HuH-7 (cell line): ENCODE measurements around the gene SLC43A1.

ENCODE experiments used
- DNase-seq: peaks from one replicate; pipeline ENCODE4 v3.0.0; 2011; ENCODE audit warnings: low spot score

Gene SLC43A1

DNA sequence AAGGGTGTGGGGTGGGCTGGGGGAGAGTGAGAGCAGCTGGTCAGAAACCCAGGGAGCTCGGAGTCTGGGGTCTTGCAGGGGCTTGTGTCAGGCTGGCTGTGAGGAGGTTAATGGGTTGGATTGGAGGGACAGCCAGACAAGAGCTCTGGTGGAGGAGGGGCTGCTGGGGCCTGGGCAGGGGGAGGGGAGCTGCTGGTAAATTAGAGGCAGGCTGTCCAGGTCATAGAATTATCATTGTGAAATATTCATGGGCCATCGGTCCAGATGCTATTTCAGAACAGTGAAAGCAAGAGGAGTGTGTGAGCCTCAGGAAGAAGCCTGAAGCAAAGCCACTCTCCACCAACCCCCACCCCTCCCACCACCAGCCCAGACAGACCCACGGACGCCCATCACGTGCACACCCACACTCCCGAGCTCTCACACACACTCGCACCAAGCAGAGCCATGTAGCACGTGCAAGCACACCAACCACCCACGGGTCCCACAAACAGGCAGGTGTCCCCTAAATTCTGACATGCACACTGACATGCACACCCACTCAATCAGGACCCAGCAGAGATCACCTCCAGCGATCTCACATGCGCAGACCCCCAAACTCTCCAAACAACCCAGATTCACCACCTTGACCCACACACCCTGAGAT, 36.4 kb downstream of the SLC43A1 start:
- no peak for DNase-seq

- DNase-seq = no peak
Measured at GRCh38 chr11:57477507-57478189, 37.9 kb downstream of the SLC43A1 start.

DNA sequence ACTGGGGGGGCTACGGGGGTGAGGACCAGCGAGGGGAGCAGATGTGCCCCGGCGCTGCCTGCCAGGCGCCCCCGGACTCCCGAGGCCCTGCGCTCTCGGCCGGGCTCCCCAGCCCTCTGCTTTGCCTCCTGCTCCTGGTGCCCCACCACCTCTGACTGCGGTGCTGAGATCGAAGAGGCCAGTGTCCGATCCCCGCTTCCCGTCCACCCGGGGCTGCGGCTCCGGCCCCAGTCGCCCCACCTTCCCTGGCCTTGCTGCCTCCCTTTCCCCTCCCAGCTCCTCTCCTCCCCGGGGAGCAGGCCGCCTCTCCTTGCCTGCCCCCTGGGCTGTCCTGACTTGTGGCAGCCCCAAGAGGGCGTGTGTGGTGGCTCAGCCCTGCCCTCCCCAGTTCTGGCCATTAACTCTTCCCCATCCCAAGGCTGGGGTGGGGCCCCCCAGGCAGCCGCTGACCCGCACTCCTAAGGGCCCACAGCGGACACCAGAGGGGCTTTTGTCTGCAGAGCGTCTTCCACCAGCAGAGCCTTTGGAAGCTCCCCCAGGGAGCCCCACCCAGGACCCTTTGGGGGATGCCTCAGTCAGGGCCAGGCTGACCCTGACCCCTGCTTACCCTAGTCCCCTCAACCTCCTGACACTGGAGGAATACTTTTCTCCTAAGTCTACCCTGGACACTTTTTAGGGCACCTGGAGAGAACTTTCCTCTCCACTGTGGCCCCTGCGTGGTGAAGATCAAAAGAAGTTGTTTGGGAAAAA, 38.6 kb downstream of the SLC43A1 start:
- DNase-seq = peak; percentile 100

DNA sequence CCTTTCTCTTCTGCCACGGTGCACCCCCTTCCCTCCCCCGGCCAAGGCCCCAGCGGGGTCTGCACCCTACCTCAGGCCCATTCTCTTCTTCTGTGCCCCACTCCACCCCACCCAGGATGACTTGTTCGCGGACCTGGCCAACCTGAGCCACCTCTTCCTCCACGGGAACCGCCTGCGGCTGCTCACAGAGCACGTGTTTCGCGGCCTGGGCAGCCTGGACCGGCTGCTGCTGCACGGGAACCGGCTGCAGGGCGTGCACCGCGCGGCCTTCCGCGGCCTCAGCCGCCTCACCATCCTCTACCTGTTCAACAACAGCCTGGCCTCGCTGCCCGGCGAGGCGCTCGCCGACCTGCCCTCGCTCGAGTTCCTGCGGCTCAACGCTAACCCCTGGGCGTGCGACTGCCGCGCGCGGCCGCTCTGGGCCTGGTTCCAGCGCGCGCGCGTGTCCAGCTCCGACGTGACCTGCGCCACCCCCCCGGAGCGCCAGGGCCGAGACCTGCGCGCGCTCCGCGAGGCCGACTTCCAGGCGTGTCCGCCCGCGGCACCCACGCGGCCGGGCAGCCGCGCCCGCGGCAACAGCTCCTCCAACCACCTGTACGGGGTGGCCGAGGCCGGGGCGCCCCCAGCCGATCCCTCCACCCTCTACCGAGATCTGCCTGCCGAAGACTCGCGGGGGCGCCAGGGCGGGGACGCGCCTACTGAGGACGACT, 39.3 kb downstream of the SLC43A1 start:
- DNase-seq = peak; percentile 92

DNA sequence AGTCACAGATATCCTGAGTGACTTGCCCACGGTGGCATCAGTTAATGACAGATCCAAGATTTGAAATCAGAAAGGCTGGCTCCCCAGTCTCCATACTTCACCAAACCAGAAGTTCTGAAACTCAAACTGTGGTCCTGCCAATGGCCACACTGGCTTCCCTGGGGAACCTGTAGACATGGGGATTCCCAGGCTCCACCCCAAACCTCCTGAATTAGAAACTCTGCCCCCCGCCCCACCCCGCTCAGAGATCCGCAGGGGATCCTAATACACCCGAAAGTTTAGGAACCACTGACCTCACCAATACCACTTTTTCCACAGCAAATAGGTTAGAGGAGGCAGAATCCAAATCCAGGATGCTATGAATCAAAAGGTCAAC, 39.8 kb downstream of the SLC43A1 start:
- no peak for DNase-seq

GRCh38 chr11:57475191-57475590, 40.3 kb downstream of the SLC43A1 start:
- no peak for DNase-seq

- DNase-seq = peak; percentile 72
Measured at GRCh38 chr11:57474803-57475115, 40.7 kb downstream of the SLC43A1 start.

DNA sequence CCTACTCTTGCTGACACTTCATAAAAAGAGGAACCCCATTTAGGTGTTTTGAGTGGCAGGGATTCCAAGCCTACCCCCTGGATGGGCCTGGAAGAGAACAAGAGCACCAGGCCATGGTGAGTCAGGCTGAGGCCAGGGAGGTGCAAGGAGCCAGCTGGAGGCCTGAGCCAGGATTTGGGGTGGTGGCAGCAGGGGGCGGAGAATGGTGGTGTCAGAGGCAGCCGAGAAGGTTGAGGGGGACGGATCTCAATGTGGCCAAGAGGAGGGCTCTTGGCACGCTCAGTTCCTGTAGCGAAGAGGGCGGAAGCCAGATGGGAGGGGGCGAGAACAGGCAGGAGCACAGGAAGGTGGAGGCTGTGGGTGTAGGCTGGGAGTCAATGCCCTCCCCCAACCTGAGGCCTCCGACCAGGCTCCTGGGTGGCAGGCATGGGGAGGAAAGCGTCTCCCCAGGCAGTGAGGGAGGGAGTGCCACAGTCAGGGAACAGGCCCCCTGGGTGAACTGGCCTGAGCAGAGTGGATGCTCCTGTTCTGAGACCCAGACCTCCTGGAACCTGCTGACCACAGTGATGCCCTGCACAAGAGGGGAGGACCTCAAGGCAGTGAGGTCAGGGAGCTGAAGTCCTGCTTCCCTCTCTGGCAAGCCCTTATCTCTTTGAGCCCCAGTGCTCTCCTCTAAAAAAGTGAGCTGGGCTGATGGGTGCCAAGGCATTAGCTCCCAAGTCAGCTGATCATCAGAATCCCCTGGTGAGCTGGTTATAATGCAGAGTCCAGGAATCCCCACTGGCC, 41.3 kb downstream of the SLC43A1 start:
- DNase-seq = no peak

DNA sequence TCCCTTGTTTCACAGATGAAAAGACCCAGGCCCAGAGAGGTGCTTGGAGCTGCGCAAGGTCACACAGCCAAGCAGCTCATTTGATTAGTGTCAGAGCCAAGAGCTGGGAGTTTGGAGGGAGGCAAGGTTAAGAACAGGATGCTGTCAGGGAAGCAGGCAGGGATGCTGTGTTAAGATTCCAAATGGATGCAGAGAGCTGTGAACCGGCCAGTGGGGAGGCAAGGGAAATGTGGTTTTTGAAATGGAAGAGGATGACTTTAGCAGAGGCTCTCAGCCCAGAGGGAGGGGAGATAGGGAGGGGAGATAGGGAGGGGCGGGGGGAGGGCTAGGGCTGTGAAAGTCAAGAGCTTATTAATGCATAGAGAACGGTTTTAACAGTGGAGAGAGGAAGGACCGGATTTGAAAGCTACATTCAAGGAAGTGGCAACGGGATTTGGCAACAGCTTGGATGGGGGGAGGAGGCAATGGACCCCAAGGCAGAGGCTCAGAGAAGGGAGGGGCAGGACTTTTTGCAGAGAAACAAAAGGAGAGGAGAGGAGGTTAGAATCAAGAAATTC, 42.1 kb downstream of the SLC43A1 start:
- no peak for DNase-seq

DNA sequence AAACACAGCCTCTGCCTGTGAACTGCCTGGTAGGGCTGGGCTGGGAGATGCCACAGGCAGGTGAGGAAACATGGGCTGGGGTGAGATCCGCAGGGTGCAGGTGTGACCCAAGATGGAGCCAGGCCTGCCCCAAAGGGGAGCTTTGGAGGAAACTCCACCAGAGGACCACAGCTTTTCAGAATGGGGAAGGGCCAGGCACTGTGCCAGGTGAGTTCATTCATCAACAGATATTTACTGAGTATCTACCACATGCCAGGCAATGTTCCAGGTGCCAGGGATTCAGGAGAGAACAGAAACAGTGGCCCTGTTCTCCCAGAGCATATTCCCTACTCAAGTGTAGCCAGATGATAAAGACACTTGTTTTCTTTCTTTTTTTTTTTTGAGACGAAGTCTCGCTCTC, 44.0 kb downstream of the SLC43A1 start:
- DNase-seq = no peak

GRCh38 chr11:57469268-57469667, 46.2 kb downstream of the SLC43A1 start:
- DNase-seq = no peak

- no peak for DNase-seq
Measured at GRCh38 chr11:57468276-57468675, 47.2 kb downstream of the SLC43A1 start.

- DNase-seq = no peak
Measured at GRCh38 chr11:57467508-57468157, 47.9 kb downstream of the SLC43A1 start.

- no peak for DNase-seq
Measured at GRCh38 chr11:57466680-57467079, 48.8 kb downstream of the SLC43A1 start.

GRCh38 chr11:57464539-57465181, 50.8 kb downstream of the SLC43A1 start:
- no peak for DNase-seq

- DNase-seq = no peak
Measured at GRCh38 chr11:57463671-57464538, 51.6 kb downstream of the SLC43A1 start.

- peak; percentile 73 for DNase-seq
Measured at GRCh38 chr11:57462597-57462996, 52.9 kb downstream of the SLC43A1 start.

- DNase-seq = peak; percentile 40
Measured at GRCh38 chr11:57461841-57462489, 53.5 kb downstream of the SLC43A1 start.
